ENCODE results near the gene GRHL3. TPM values are rescaled to one million over a fixed set of nuclear protein-coding genes. Genes with fewer than 3 reads are reported as not detected.

The GRHL3 gene
- total and polyA plus RNA-seq, 2 donors (not counting 3 experiments of a cell fraction or from before 2014, with no cell fraction given) = not detected

DNA sequence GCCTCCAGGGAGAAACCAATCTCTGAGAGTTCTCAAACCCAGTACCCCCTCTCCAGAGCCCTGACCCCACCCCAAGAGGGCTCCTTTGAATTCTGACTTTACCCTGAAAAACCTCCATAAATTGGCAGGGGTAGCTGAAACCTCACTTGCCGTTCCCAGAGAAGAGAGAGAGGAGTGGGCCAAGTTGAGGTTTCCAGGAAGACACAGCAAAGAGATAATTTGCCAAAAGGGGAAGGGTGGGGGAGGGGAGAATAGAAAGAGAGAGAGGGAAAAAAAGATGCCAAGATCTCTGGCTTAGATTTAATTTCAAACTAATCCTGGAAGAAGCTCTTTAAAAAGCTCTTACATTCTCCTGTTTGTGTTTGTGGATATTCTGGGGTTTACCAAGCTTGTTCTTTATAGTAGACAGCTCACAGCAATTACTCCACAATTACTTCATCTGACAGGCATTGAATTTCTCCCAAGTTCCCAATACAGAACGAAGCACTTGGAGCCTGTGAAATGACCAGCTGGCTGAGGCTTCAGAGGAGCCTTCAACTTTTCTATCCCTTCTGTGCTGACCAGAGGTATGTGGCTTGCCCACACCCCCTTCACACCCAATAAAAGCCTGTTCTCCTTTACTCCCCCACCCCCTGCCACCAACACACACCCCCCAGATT, 1.1 kb upstream of the GRHL3 start:
- no TSS peak for BruUV-seq (replicated peaks)
- ChIA-PET POLR2A (no interaction called here), CTCF (interaction anchor here (0.7 to 1.0 kb wide), 3 partner anchors 9 to 46 kb away, joined by 3 read pairs; no protein-coding TSS in a partner anchor)
- DNase-seq (ENCODE audit: low read depth, low spot score) = no peak
- H3K27me3 ChIP-seq (ENCODE audit: control insufficient read depth in 2 of 2, insufficient read depth in 2 of 2, low read length in 2 of 2) = peaks cover 47 to 65% of the 10 kb centered on the region in 2 experiments
- no peak overlapping the region for H2AFZ ChIP-seq (ENCODE audit: low read depth, low read length)
- peaks cover 5% of the 10 kb centered on the region for H3K4me1 ChIP-seq (ENCODE audit: control insufficient read depth, extremely low read depth, insufficient read depth, low read length)
- intact Hi-C loops (cut with micrococcal nuclease) = no loop called here
- H3K9me3 ChIP-seq (replicated peaks; ENCODE audit: control insufficient read depth, insufficient read depth, low read length) = no peaks in the 10 kb centered on the region
- H3K4me2 ChIP-seq (ENCODE audit: insufficient read depth, low read length) = no peak overlapping the region
- no peak for FAIRE-seq
- H4K20me1 ChIP-seq (replicated peaks; ENCODE audit: control insufficient read depth, extremely low read depth, insufficient read depth, low read length) = no peaks in the 10 kb centered on the region
- H3K9ac ChIP-seq (replicated peaks; ENCODE audit: extremely low read depth, insufficient read depth, low read length) = no peak overlapping the region
- dilution Hi-C loops (cut with MboI; ENCODE audit: extremely low pct_ligation_motif_present, low sequenced_read_pairs) = no loop called here
- no peak overlapping the region for H3K27ac ChIP-seq (ENCODE audit: insufficient read depth, low read depth, low read length)
- H3K79me2 ChIP-seq (ENCODE audit: control insufficient read depth, insufficient read depth, low read length) = no peaks in the 10 kb centered on the region
- no peak for TF ChIP-seq GATA2 (IDR thresholded peaks at IDR 0.05; ENCODE audit: insufficient read depth, insufficient read length, low read depth, low read length)
- TF ChIP-seq FOS (IDR thresholded peaks at IDR 0.05; ENCODE audit: borderline replicate concordance, insufficient read depth, low read length) = no peak
- no peak for TF ChIP-seq POLR2A (IDR thresholded peaks at IDR 0.05; ENCODE audit: low read depth, low read length)
- TF ChIP-seq, protein P1, sequence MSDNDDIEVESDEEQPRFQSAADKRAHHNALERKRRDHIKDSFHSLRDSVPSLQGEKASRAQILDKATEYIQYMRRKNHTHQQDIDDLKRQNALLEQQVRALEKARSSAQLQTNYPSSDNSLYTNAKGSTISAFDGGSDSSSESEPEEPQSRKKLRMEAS (IDR thresholded peaks at IDR 0.05; ENCODE audit: insufficient read depth, insufficient read length) = no peak
- TF ChIP-seq, protein P2, sequence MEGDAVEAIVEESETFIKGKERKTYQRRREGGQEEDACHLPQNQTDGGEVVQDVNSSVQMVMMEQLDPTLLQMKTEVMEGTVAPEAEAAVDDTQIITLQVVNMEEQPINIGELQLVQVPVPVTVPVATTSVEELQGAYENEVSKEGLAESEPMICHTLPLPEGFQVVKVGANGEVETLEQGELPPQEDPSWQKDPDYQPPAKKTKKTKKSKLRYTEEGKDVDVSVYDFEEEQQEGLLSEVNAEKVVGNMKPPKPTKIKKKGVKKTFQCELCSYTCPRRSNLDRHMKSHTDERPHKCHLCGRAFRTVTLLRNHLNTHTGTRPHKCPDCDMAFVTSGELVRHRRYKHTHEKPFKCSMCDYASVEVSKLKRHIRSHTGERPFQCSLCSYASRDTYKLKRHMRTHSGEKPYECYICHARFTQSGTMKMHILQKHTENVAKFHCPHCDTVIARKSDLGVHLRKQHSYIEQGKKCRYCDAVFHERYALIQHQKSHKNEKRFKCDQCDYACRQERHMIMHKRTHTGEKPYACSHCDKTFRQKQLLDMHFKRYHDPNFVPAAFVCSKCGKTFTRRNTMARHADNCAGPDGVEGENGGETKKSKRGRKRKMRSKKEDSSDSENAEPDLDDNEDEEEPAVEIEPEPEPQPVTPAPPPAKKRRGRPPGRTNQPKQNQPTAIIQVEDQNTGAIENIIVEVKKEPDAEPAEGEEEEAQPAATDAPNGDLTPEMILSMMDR (IDR thresholded peaks at IDR 0.05; ENCODE audit: extremely low read depth in 1 of 2, insufficient read depth in 1 of 2, low read depth in 1 of 2, low read length in 2 of 2) = no peak
- TF ChIP-seq MYC (IDR thresholded peaks at IDR 0.05; ENCODE audit: low read depth, low read length) = no peak
- no peak for TF ChIP-seq JUN (IDR thresholded peaks at IDR 0.05; ENCODE audit: borderline replicate concordance, insufficient read depth, insufficient read length, low read depth)
- TF ChIP-seq POLR2AphosphoS5 (IDR thresholded peaks at IDR 0.05; ENCODE audit: insufficient read depth, low read depth, low read length) = no peak
- TF ChIP-seq EZH2 (IDR thresholded peaks at IDR 0.05; ENCODE audit: borderline replicate concordance, low read depth, low read length, severe bottlenecking) = no peak
- no peaks in the 10 kb centered on the region for H3K9me1 ChIP-seq (replicated peaks; ENCODE audit: control insufficient read depth, extremely low read depth, insufficient read depth, low read length)
- no peaks in the 10 kb centered on the region for H3K36me3 ChIP-seq (ENCODE audit: control insufficient read depth in 2 of 2, extremely low read depth in 1 of 2, insufficient read depth in 2 of 2, low read length in 2 of 2)
- no peak overlapping the region for H3K4me3 ChIP-seq (replicated peaks in 1 of 3; ENCODE audit: insufficient read depth in 1 of 3, low read depth in 1 of 3, low read length in 3 of 3)
